ENCODE data around the gene SLC1A7.

The SLC1A7 gene

GRCh38 chr1:53148123-53148522, 5.7 kb upstream of the SLC1A7 start:
- H3K27ac Mint-ChIP-seq = no peak overlapping the region
- peaks cover 5% of the 10 kb centered on the region for H3K27me3 Mint-ChIP-seq
- H3K4me1 Mint-ChIP-seq (ENCODE audit: low read depth) = no peaks in the 10 kb centered on the region
- intact Hi-C loops (cut with micrococcal nuclease) = no loop called here
- H3K4me3 Mint-ChIP-seq = no peak overlapping the region
- no peaks in the 10 kb centered on the region for H3K9me3 Mint-ChIP-seq
- H3K36me3 Mint-ChIP-seq (ENCODE audit: low read depth) = no peaks in the 10 kb centered on the region

DNA sequence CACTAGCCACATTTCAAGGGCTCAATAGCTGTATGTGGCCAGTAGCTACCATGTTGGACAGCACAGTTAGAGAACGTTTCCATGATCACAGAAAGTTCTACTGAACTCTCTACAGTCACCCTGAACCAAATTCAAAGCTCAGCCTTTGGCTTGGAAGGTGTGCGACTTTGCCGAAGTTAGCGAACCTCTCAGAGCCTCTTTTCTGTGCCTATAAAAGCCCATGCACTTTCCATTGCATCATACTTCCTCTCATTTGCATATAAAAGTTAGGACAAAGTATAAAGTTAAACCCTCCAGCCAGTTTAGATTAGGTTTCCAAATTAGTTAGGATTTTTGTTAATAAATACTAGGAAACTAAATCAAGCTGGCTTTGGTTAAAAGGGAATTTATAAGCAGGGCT, 4.7 kb upstream of the SLC1A7 start:
- H3K27me3 Mint-ChIP-seq = peaks cover 5% of the 10 kb centered on the region
- no peaks in the 10 kb centered on the region for H3K4me1 Mint-ChIP-seq (ENCODE audit: low read depth)
- no peaks in the 10 kb centered on the region for H3K36me3 Mint-ChIP-seq (ENCODE audit: low read depth)
- H3K4me3 Mint-ChIP-seq = no peak overlapping the region
- intact Hi-C loops (cut with micrococcal nuclease) = no loop called here
- no peak overlapping the region for H3K27ac Mint-ChIP-seq
- H3K9me3 Mint-ChIP-seq = no peaks in the 10 kb centered on the region

DNA sequence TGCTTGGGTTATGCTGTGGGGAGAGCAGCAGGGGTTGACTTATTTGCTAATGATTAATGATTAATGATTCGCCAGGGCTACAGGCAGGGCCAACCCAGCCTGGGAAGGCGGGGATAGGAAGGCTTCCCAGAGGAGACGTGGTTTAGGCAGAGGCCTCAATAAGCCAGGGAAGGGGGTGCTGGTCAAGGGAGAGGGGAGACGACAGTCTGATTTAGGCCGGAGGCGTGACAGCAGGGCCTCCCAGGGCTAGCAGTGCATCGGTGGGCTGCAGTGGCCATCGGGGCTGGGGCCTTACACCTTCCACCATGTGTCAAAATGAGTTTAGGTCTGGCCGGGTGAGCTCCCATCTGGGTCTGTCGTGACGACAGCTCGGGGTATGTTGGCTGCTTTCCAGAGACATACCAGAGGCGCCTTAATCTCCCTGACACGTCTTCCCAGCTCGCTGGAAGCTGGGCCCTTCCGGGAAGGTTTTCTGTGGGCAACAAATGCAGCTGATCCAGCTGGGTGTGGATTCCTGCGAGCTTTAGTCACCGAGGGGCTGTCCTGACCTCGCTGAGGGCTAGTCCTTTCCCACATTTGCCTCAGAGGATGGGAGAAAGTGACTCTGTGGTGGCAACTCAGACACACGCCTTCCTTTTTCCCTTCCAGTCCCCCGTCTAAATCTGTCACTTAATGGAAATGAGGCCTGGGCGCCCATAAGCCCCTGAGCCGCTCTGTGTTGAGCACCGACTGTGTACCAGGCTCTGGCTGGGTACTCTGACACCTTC, 3.7 kb upstream of the SLC1A7 start:
- Mint-ChIP-seq H3K4me1 (ENCODE audit: low read depth) (no peaks in the 10 kb centered on the region), H3K4me3 (no peak overlapping the region), H3K9me3 (no peaks in the 10 kb centered on the region), H3K27ac (no peak overlapping the region), H3K27me3 (peaks cover 6% of the 10 kb centered on the region), H3K36me3 (ENCODE audit: low read depth) (no peaks in the 10 kb centered on the region)
- intact Hi-C loops (cut with micrococcal nuclease) = no loop called here

DNA sequence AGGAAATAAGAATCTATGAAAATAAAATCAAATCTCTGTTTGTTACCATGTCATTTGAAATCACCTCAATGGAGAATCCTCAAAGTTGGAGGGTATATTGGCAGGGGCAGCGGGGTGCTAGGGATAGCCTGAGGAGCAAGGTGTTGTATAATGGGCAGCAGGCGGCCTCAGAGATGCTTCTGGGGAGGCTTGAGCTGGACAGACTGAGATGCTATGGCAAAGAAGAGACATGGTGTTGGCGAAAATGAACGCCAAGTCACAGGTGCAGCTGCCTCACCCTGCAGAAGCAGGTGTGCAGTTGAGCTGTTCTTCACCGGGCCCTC, 3.1 kb upstream of the SLC1A7 start:
- Mint-ChIP-seq H3K4me3 (no peak overlapping the region), H3K9me3 (no peaks in the 10 kb centered on the region), H3K27ac (no peak overlapping the region), H3K4me1 (ENCODE audit: low read depth) (no peaks in the 10 kb centered on the region), H3K27me3 (peaks cover 4% of the 10 kb centered on the region), H3K36me3 (ENCODE audit: low read depth) (no peaks in the 10 kb centered on the region)
- intact Hi-C loops (cut with micrococcal nuclease) = no loop called here

- Mint-ChIP-seq H3K27ac (no peak overlapping the region), H3K4me3 (no peak overlapping the region), H3K27me3 (peaks cover 4% of the 10 kb centered on the region), H3K4me1 (ENCODE audit: low read depth) (no peaks in the 10 kb centered on the region), H3K9me3 (no peaks in the 10 kb centered on the region), H3K36me3 (ENCODE audit: low read depth) (no peaks in the 10 kb centered on the region)
- intact Hi-C loops (cut with micrococcal nuclease) = no loop called here
Measured at GRCh38 chr1:53145051-53145600, 2.7 kb upstream of the SLC1A7 start.

- intact Hi-C loops (cut with micrococcal nuclease) = no loop called here
- Mint-ChIP-seq H3K4me1 (ENCODE audit: low read depth) (no peaks in the 10 kb centered on the region), H3K9me3 (no peaks in the 10 kb centered on the region), H3K4me3 (no peak overlapping the region), H3K27ac (no peak overlapping the region), H3K36me3 (ENCODE audit: low read depth) (no peaks in the 10 kb centered on the region), H3K27me3 (peaks cover 2% of the 10 kb centered on the region)
Measured at GRCh38 chr1:53144201-53144600, 1.8 kb upstream of the SLC1A7 start.

GRCh38 chr1:53143527-53143926, 1.1 kb upstream of the SLC1A7 start:
- no peaks in the 10 kb centered on the region for H3K4me1 Mint-ChIP-seq (ENCODE audit: low read depth)
- intact Hi-C loops (cut with micrococcal nuclease) = no loop called here
- no peaks in the 10 kb centered on the region for H3K9me3 Mint-ChIP-seq
- no peak overlapping the region for H3K27ac Mint-ChIP-seq
- H3K27me3 Mint-ChIP-seq = peaks cover 2% of the 10 kb centered on the region
- H3K4me3 Mint-ChIP-seq = no peak overlapping the region
- H3K36me3 Mint-ChIP-seq (ENCODE audit: low read depth) = no peaks in the 10 kb centered on the region

GRCh38 chr1:53141487-53142055, 867 bp downstream of the SLC1A7 start:
- Mint-ChIP-seq H3K9me3 (peaks cover 13% of the 10 kb centered on the region), H3K4me3 (no peak overlapping the region), H3K36me3 (ENCODE audit: low read depth) (peaks cover 6% of the 10 kb centered on the region), H3K27me3 (peaks cover 3% of the 10 kb centered on the region), H3K27ac (no peak overlapping the region), H3K4me1 (ENCODE audit: low read depth) (no peaks in the 10 kb centered on the region)
- intact Hi-C loops (cut with micrococcal nuclease) = no loop called here

- Mint-ChIP-seq H3K36me3 (ENCODE audit: low read depth) (peaks cover 6% of the 10 kb centered on the region), H3K27me3 (peaks cover 3% of the 10 kb centered on the region), H3K4me1 (ENCODE audit: low read depth) (no peaks in the 10 kb centered on the region), H3K27ac (no peak overlapping the region), H3K4me3 (no peak overlapping the region), H3K9me3 (peaks cover 13% of the 10 kb centered on the region)
- intact Hi-C loops (cut with micrococcal nuclease) = no loop called here
Measured at GRCh38 chr1:53140451-53140850, 2.0 kb downstream of the SLC1A7 start.

DNA sequence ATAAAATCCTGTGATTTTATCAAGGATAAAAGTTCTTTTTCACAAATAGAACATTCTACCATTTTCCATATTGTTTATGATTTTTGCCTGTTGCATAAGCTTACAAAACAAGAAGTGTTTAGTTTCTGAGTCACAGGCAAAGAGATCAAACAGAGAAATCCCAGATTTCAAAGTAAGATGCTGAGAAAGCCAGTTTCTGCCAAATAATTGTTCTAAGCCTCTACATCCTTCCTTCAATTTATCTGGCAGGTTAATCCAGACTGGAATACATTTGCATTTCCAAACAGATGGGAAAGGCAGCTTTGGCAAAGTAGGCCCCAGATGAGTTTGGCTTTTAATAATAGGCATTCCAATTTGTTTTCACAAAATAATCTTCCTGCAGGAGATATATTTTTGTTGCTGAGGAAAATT, 2.5 kb downstream of the SLC1A7 start:
- H3K27ac Mint-ChIP-seq = no peak overlapping the region
- H3K4me1 Mint-ChIP-seq (ENCODE audit: low read depth) = no peaks in the 10 kb centered on the region
- peaks cover 3% of the 10 kb centered on the region for H3K27me3 Mint-ChIP-seq
- H3K36me3 Mint-ChIP-seq (ENCODE audit: low read depth) = peaks cover 6% of the 10 kb centered on the region
- intact Hi-C loops (cut with micrococcal nuclease) = no loop called here
- H3K4me3 Mint-ChIP-seq = no peak overlapping the region
- peaks cover 13% of the 10 kb centered on the region for H3K9me3 Mint-ChIP-seq

DNA sequence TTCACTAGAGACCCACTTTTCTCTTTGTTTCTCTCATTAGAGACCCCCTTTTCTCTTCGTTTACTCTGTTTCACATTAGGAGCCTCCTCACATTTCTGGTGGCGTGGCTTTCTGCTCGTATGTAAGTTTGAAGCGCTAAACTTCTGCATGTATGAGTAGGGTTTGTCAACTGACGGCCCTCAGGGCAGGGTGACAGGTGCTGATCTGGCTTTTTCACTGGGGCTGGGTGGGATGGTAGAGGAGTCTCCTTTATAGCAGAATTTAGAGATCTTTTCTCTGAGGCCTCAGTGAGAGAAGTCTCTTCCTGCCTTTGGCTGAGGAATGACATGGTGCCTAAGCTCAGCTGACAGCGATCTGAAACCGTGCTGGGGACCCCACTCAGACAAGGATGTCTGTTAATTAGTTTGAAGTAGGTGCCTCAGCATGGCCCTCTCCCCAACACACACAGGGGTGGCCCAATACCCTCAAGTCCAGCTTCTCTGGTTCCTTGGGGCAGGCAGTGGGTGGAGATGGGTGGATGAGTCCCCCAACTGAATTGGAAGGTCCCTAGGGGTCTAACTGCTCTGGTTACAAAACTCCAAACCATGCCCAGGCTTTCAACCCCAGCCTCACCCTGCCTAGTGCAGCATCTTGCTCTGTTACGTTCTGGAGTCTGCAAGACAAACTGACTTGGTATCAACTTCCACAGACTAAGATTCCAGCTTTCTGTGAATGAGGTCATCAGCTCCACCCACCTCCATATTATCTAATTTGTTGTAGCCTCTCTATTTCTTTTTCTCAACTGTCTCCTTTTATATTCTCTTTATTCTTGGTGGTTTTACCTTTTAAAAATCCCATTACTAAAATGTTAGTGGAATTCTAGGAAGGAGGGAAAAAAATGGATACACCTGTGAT, 3.2 kb downstream of the SLC1A7 start:
- Mint-ChIP-seq H3K4me3 (no peak overlapping the region), H3K4me1 (ENCODE audit: low read depth) (no peaks in the 10 kb centered on the region), H3K9me3 (peaks cover 13% of the 10 kb centered on the region), H3K36me3 (ENCODE audit: low read depth) (peaks cover 6% of the 10 kb centered on the region), H3K27ac (no peak overlapping the region), H3K27me3 (peaks cover 3% of the 10 kb centered on the region)
- intact Hi-C loops (cut with micrococcal nuclease) = no loop called here

- Mint-ChIP-seq H3K4me1 (ENCODE audit: low read depth) (no peaks in the 10 kb centered on the region), H3K27ac (no peak overlapping the region), H3K36me3 (ENCODE audit: low read depth) (peaks cover 6% of the 10 kb centered on the region), H3K27me3 (peaks cover 3% of the 10 kb centered on the region), H3K9me3 (peaks cover 13% of the 10 kb centered on the region), H3K4me3 (no peak overlapping the region)
- intact Hi-C loops (cut with micrococcal nuclease) = no loop called here
Measured at GRCh38 chr1:53137729-53138128, 4.7 kb downstream of the SLC1A7 start.

- H3K4me1 Mint-ChIP-seq (ENCODE audit: low read depth) = peaks cover 6% of the 10 kb centered on the region
- H3K27me3 Mint-ChIP-seq = peaks cover 2% of the 10 kb centered on the region
- no peak overlapping the region for H3K27ac Mint-ChIP-seq
- peaks cover 6% of the 10 kb centered on the region for H3K36me3 Mint-ChIP-seq (ENCODE audit: low read depth)
- H3K4me3 Mint-ChIP-seq = no peak overlapping the region
- intact Hi-C loops (cut with micrococcal nuclease) = no loop called here
- peaks cover 13% of the 10 kb centered on the region for H3K9me3 Mint-ChIP-seq
Measured at GRCh38 chr1:53135735-53136114, 6.7 kb downstream of the SLC1A7 start.

All from dendritic cell treated with granulocyte-macrophage colony-stimulating factor and Interleukin-4, amounts not matched to agents 40 ng/mL and 50 ng/mL, for 4 days (primary cell).